M059J (cell line): ENCODE results near the gene STUM. TPM values are rescaled to one million over a fixed set of nuclear protein-coding genes. Genes with fewer than 3 reads are reported as not detected.

ENCODE experiments used
- DNase-seq: peaks from one replicate; pipeline ENCODE4 v3.0.0-alpha.2; 2012; ENCODE audit warnings: low read depth
- total RNA-seq: library from RNA; depleted of rRNA; stranded (reverse); fragments of >200 nt; shearing (Covaris generic); gene quantifications from 2 replicates; pipeline ENCODE4 v1.2.3, GENCODE V29; 2014

STUM gene
- total RNA-seq, 1 experiment from 2014 or later, result not detected

DNA sequence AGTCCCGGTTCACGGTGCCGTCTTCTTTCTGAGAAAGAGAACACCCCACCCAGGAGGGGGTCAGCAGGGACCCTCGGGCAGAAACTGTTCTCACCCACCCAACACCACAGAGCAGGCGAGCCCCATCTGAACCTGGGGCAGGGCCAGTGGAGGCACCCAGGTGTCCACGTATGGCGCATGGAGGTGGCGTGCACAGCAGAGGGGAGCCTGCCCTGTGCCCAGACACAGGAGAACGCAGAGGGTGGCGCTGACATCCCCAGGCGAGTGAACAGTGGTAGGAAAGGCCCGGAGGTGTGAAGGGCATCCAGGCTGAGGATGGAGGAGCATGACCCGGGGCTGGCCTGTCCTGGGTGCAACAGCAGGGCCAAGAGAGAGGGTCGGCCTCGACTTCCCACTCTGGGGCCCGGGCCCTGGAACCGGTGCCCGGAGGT lies 91.1 kb downstream of the STUM start:
- no peak for DNase-seq

DNA sequence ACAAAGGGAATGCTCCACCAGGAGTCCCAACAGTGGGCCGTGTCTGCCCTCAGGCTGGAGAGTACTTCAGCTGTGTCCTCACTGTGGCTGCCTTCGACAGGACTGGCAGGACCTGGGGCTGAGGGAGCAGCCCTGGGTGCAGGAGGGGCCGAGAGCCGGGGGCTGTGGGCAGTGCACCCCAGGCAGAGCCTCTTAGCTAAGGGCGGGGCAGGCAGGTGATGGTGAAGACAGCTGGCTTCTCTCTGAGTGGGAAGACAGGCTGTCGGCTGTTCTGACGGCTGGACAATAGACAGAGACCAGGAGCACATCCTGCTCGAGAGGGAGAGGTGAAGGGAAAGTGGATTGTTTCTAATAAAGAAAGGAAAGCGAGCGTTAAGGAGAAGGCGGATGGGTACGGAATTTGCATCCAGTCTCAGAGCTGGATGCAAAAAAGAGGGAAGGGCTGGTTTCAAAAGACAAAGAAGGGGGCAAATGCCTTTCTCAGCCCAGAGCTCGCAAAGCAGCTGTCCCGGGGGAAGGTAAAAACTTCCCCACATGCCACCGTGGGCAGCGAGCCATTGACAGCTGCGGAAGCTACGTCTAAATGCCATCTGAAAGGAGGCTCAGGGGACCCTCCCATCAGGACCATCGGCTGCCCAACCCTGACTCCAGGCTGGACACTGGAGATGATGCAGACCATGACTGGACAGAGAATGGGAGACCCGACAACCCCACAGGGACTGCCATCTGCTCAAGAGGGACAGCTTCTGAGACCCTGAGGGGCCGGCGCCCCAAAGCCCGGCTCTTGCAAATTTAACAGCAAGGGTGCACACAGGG lies 92.0 kb downstream of the STUM start:
- DNase-seq, result no peak

DNA sequence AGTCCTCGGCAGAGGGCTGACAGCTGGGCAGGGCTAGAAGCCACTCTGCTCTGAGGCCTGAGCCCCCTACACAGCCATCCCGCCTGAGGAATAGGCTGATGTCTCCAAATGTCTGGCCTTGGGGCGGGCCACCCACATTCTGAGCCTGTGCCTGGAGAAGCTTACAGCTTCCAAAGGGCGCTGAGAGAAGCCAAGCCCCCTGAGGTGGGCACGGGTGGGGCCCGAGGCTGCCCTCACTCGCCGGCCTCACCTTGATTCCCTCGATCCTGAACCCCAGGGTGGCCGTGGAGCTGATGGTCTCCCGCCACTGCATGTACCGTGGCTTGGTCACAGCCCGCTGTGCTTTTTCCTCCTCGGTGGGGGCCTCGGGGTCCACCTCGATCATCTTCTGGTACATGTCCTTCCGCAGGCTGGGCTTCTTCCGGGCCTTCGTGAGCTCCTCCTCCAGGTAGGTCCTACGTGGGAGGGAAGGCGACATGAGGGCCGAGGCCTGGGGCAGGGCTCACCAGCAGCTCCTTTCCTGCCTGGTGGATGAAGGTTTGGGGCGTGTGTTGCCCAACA lies 93.2 kb downstream of the STUM start:
- DNase-seq, result no peak

DNA sequence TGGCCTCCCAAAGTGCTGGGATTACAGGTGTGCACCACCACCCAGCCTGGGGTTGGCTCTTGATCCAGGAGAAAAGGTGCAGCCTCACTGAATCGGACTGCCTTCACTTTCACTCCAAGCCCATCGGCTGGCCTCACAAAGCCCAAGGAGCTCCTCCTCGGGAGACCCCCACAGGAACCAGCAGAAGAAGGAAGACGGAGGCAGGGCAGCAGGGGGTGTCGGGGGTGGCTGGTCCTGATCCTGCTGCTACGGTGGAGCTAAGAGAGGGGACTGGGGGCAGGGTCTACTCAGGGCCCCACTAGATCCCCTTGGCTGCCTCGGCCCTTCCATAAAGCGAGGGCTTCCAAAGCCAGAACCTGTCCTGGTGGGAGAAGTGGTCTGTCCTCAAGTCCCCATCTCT lies 93.9 kb downstream of the STUM start:
- DNase-seq, result no peak

DNA sequence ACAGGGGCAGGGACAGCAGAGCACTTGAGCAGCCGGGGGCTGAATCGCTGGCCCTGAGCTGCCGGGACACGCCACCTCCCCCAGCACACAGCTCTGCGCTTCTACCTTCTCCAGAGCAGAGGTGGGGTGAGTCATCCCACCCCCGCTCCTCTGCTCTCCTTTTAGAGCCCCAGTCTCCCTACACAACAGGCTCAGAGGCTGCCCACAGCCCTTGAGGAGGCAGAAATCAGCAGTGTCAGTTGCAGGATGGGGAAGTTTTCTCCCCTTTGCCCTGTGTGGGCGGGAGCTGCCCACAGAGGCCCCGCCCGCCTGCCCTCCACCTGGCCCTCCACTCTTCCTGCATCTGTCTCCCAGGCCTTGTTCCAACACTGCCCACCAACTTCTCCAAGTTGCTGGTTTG lies 94.6 kb downstream of the STUM start:
- peak; percentile 81 for DNase-seq

DNA sequence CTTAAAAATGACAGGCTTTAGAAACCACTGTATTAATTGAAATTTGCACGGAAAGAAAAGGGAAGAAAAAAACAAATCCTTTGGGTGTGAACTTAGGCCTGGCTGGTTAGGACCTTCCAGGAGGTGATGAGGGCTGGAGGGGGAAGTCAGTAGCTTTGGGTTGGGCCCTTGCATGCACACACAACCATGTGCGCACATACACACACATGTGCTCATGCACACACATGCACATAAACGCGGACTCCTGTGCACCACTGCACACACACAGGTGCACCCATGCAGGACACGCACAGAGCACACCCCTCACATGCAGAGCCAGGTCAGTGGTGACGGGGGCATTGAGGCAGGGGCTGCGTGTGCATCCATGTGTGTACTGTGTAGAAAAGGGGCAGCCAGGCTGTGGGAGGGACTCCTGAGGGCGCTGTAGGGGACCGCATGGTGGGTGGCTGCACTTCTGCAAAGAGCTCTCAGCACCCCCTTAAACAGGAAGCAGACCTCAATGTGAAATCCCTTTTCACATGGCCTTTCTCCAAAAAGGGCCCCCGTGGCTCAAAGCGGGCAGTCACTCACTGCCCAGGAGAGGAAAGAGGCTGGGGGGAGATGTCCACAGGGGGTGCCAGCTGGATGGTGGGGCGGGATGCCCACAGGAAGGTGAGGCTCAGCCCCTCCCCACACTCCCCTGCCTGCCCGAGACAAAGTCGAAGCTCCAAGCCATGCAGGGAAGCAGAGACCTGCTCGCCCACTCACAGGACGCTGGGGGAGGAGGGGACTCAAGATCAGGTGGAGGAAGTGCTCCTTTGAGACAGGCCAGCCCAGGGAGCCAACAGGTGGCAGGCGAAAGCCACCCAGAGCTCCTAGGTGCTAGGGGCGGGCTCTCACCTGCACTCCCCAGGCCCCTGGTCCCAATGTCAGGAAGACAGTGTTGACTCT lies 95.3 kb downstream of the STUM start:
- no peak for DNase-seq

DNA sequence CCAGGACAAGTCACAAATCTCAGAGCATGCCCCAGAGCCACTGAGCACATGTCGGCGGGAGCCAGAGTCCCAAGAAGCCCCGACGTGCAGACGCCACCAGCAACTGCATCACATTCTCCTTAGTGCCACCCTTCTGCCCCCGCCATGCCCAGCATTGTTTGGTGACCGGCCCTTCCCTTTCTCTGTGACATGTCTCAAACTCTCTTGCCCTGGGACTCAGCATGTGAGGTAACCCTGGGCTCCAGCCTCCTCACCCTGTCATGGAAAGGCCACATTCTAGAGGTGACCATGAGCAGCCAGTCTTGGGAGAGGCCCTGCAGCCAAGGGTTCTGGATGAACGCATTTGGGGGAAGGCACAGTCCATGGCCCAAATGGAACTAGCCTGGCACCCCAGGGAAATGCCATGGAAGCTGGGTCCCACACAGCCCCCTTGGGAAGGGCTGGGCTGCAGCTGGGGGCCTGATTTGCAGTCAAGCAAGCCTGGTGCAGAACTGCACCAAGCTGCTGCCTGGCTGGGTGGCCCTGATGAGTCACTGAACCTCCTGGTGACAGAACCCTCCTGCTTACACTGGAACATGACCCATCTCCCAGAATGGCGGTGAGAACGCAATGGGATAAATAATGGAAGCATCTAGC lies 96.1 kb downstream of the STUM start:
- DNase-seq, result peak; percentile 47

DNA sequence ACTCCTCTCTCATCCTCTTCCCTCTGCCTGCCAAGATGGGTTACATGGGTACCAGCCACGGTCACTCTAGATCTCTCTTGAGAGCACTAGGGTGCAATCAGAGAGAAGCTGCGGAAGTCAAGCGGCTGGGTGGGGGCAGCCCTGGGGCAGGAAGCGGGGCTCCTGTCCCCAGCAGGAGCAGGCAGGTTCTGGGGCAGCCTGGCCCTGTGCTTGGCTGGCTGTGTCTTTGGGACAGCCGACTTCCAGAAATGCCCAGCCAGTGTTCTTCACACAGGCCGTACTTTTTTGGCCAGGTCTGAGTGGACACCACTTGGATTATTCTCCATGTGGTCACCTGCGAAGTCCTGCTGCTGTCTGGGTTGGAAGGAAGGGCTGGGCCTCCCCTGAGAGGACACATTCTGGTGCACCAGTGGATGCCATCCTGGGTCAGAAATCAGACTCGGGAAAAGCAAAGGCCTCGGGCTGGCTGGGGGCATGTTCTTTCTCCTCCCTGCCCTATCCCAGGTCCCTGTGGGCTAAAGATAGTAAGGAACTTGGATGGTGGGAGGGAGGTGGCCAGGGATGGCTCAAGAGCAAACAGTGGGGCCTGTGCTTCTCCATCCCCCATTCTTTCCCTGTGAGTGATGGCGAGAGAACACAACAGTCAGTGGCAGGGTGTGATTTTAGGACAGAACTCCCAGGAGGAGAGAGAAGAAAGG lies 96.9 kb downstream of the STUM start:
- DNase-seq, result no peak

DNA sequence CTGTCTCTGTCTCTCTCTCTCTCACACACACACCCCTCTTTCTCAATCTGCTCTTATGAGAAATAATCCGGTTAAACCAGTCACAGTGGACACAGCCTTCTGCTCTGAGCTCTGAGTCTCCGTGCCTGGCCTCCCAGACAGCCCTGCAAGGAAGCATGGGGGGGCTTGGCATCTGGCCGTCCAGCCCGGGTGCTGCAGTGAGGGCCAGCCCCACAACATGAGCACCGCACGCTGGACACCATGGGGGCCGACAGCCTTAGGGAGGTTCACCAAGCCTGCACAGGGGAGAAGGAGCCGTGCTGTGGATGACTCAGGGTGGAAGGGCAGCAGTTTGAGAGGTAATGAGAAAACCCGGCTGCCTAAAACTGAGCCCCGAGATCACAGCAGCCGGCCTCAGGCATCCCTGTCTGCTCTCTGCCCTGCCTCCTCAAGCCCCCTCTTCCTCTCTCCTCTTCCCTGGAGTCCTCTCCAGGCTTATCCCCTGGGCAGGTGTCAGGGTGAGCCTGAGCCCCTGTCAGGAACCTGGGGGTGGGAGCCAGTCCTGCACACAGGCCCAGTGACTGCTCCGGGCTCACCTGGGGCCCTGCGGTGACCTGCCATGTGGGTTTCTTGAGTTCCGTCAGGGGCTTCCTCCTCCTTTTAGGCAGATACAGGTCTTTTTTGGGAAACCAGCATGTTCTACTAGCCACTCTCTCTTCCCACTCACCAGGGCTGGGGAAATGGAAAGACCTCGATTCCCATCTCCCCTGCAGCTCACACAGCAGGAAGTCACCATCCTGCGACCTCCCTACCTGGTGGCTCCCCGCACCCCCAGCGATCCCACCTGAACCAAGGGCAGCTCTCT lies 97.7 kb downstream of the STUM start:
- DNase-seq, result no peak

DNA sequence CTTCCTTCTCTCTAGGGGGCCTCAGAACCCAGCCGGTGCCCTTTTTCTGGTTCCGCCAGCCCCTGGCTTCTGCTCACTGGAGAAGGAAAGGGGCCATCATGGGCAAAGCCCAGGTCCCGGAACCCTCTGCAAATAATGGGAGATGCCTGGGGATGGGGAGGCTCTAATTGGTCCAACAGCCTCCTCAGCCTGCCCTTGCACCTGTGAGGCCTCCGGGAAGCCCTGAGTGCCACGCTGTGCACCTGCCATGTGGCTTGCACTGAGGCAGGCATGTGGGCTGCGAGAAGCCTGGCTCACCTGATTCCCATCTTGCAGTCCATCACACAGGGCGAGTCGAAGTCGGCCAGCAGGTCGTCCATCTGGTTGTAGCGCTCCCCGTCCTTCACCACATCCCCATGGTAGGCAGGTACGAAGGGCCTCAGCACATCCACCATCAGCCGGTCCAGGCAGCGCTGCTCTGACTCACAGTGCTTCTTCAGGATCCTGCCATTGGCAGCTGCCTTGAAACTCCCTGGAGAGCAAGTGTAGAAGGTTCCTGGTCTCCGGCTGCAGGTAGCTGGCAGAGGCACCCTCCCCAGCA lies 98.4 kb downstream of the STUM start:
- DNase-seq, result no peak

DNA sequence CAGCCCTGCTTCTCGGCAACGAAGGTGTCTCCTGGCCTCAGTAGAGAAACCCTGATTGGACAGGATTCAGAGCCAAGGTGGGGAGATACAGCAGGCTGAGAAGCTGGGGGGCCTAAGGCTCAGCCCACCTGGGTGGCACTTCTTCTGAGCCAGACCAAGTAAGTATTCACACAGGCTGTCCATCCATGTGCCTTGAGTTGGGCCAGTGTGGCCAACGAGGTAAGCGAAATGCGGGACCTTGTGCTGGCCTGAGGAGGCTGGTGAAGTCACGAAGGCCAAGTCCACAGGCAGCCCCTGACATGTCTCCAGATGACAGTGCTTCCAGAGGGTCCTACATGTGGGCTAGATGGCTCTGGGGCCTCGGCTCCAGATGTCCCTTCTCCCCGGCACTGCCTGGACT lies 99.2 kb downstream of the STUM start:
- no peak for DNase-seq

DNA sequence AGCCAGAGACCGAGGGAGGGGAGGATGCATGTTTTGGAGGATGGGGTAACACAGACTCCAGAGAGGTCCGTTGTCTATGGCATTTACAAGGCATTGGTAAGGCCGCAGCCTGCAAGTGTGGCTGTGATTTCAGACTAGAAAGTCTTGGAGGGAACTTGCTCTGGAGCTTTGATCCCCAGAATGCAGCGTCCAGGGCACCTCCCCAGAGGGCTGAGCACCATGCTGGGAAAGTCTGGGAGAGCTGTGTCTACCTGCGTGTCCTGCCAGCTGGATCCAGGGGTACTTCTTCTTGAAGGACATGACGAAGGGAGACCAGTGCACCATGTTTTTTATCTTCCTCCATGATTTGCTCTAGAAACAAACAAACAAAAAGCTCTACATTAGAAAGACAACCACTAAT lies 99.9 kb downstream of the STUM start:
- no peak for DNase-seq

DNA sequence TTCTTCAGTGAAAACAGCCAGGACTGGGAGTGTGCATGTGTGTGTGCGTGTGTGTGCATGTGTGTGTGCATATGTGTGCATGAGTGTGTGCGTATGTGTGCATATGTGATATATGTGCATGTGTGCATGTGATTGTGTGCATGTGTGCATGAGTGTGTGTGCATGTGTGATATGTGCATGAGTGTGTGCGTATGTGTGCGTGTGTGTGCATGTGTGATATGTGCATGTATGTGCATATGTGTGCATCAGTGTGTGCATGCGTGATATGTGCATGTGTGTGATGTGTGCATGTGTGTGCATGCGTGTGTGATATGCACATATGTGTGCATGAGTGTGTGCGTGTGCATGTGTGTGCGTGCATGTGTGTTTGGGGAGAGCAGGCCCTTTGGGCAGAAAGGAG lies 100.7 kb downstream of the STUM start:
- no peak for DNase-seq

DNA sequence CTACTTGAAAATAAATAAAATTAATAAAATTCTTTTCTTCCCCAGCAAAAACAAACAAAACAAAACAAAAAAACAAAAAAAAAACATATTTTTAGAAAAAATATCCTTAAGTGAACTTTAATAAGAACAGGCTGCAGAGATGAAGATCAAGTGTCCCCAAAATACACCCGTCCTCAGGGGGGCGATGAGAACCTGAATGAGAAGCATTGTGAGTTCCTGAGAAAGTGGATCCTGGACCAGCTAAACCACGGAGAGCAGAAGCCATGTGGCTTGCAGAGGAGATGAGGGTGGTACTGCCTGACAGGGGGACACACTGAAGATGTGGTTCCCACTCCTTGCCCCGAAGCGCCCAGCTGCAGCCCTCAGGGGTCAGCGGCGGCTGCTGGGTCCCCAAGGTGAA lies 101.2 kb downstream of the STUM start:
- peak; percentile 37 for DNase-seq

DNA sequence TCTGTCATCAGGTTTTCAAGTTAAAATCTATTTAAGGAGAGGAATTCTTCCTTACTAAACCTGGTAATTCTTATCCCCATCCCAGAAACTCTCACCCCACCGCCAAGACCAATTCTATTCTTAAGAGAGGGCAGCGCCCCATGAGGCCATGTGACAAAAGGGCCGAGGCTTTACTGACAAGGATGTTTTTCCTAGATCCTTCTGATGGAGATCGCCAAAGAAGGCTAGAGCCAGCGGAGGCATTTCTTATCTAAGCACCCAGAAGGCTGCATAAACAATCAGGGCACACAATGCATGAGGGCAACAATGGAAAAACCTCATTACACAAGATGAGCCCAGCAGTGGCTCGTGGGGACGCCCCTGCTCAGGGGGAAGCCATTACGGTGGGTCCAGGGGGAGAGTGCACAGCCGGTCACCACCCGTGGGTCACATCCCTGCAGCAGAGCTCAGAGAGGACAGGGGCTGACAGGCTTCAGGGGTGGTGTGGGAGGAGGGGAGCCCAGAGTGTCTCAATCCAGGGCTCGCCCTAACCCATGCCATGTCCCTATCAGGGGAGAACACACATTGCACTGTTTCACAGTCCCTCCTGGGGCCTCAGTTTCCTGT lies 101.8 kb downstream of the STUM start:
- DNase-seq, result no peak

DNA sequence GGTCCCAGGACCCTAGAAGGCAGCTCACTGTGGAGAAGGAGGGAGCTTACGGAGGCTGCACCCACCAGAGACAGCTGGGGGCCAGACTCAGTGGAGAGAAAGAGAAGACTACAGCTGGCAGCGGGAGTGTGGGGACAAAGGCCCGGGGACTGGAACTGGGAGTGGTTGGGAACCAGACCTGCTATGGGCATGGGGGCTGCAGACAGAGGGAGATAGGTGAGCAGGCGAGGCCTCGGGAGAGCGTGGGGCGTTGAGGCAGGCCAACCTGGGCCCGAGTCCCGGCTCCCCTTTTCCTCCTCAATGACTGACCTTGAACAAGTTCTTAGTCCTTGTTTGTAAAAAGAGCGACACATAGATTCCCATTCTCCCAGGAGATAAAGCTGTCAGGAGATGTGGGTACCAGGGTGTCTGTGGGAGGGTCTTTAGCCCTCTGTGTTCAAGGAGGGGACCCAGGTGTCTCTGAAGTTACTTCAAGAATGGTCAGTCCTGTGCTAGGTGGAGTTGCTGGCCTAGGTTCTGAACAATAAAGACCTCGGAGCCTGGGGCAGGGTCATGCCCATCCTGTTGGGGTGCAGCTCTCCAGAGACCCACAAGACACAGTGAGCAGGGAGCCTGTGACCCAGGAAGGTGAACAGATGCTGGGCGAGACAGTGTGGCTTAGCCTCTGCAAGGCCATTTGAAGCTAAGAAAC lies 102.6 kb downstream of the STUM start:
- no peak for DNase-seq

DNA sequence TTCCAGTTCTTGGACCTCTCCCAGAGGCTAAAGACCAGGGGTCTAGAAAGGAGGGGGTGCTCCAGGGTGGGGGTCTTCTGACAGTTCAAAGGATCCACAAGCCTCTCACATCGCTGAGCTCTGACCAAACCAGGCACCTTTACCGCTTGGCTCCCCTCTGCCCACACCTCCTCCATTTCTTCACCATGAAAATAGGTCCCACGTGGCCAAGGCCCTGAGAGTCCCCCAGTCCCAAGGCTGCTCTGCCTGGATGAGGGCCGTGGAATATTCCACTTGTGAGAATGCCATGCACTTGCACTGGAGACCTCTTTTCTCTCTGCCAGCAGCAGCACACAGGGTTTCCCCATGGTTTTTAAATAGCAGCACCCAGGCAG lies 103.2 kb downstream of the STUM start:
- no peak for DNase-seq

DNA sequence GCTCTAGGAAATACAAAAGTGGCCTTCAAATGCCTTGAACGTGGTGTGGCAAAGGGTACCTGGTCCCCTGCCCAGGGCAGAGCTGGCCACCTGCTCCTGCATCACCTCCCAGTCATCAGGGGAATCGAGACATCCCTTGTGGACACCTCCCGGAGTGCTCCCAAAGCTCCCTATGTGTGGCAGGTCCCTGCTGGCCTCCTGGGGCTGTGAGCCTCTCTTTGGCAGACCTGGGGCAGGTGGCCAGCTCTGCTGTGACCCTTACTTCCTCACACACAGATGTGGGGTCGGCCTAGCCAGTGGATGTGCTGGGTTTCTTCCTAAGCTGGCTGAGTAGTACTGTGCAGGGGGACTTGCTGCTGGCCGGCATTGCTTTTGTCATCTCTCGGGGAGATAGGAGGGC lies 104.0 kb downstream of the STUM start:
- DNase-seq, result no peak

DNA sequence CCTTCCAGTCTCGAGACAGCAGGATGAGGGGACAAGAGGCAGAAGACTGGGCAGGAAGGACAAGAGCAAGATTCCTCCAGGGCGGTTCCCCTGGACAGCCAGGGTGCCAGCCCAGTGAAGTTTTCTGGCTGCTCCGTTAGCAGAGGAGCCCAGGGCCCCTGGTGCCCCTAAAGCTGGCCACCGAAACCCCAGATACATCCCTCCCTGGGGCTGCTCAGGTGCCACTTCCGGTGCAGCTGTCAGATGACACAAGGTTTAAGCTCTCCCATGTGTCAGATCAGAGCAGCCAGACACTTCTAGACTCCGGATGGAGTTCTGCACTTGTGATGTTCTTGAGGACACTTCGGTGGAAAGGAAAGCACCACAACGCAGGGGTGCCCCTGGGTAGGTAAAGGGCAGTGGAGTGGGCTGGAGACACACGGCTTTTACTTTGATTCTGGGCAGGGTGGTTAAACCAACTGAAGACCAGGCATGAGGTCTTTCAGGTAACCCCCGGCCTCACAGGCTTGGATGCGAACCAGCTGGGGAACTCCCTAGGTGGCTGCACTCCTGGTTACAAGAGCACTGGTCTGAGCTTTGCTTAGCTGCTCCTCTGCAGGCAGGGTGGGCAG lies 104.9 kb downstream of the STUM start:
- DNase-seq, result no peak
